ENCODE results near the gene ETV3L.
A peak's percentile ranks its signal among the peaks of the same experiment; 100 is the strongest.

Gene ETV3L

GRCh38 chr1:157099633-157100009 lies at the start of gene ETV3L:
Gene ETV3L (minus strand): TSS chr1:157099808. CDS start chr1:157099523, 285 bp downstream.
- no peak within 1 kb of the TSS for H3K4me3 ChIP-seq (ENCODE audit: low read depth, low read length)

GRCh38 chr1:157147906-157148700 lies 48.5 kb upstream of the ETV3L start:
- Histone ChIP-seq H3K9ac (ENCODE audit: low read depth, low read length) (no peak overlapping the region), H3K4me1 (ENCODE audit: control insufficient read depth, insufficient read depth, low read length) (no peaks in the 10 kb centered on the region), H3K36me3 (ENCODE audit: control insufficient read depth, insufficient read depth, low read length) (no peaks in the 10 kb centered on the region), H3K27me3 (ENCODE audit: control insufficient read depth, insufficient read depth, low read length) (peaks cover 12% of the 10 kb centered on the region), H3K9me3 (ENCODE audit: control insufficient read depth, insufficient read depth, low read length) (no peaks in the 10 kb centered on the region), H3K4me3 (ENCODE audit: low read depth, low read length) (no peak overlapping the region)

More at GRCh38 chr1:157099633-157100009, at the start of gene ETV3L:
- H3K9me3 ChIP-seq (ENCODE audit: control insufficient read depth, insufficient read depth, low read length): no peaks in the 10 kb centered on the region
- no peaks in the 10 kb centered on the region for H3K36me3 ChIP-seq (ENCODE audit: control insufficient read depth, insufficient read depth, low read length)
- H3K4me1 ChIP-seq (ENCODE audit: control insufficient read depth, insufficient read depth, low read length): peaks cover under 1% of the 10 kb centered on the region
- H3K9ac ChIP-seq (ENCODE audit: low read depth, low read length): no peak within 1 kb of the TSS
- no peaks in the 10 kb centered on the region for H3K27me3 ChIP-seq (ENCODE audit: control insufficient read depth, insufficient read depth, low read length)

GRCh38 chr1:157147037-157147436 lies 47.4 kb upstream of the ETV3L start:
- H3K4me3 ChIP-seq (ENCODE audit: low read depth, low read length): no peak overlapping the region
- no peak overlapping the region for H3K9ac ChIP-seq (ENCODE audit: low read depth, low read length)
- no peaks in the 10 kb centered on the region for H3K4me1 ChIP-seq (ENCODE audit: control insufficient read depth, insufficient read depth, low read length)
- H3K9me3 ChIP-seq (ENCODE audit: control insufficient read depth, insufficient read depth, low read length): no peaks in the 10 kb centered on the region
- H3K27me3 ChIP-seq (ENCODE audit: control insufficient read depth, insufficient read depth, low read length): peaks cover 12% of the 10 kb centered on the region
- no peaks in the 10 kb centered on the region for H3K36me3 ChIP-seq (ENCODE audit: control insufficient read depth, insufficient read depth, low read length)

- no peak overlapping the region for H3K4me3 ChIP-seq (ENCODE audit: low read depth, low read length)
- peaks cover 12% of the 10 kb centered on the region for H3K27me3 ChIP-seq (ENCODE audit: control insufficient read depth, insufficient read depth, low read length)
- H3K9ac ChIP-seq (ENCODE audit: low read depth, low read length): no peak overlapping the region
- H3K36me3 ChIP-seq (ENCODE audit: control insufficient read depth, insufficient read depth, low read length): no peaks in the 10 kb centered on the region
- no peaks in the 10 kb centered on the region for H3K4me1 ChIP-seq (ENCODE audit: control insufficient read depth, insufficient read depth, low read length)
- H3K9me3 ChIP-seq (ENCODE audit: control insufficient read depth, insufficient read depth, low read length): no peaks in the 10 kb centered on the region
These were observed 46.6 kb upstream of the ETV3L start for GRCh38 chr1:157146244-157146643.

GRCh38 chr1:157145076-157145475 lies 45.5 kb upstream of the ETV3L start:
- no peaks in the 10 kb centered on the region for H3K9me3 ChIP-seq (ENCODE audit: control insufficient read depth, insufficient read depth, low read length)
- peaks cover 12% of the 10 kb centered on the region for H3K27me3 ChIP-seq (ENCODE audit: control insufficient read depth, insufficient read depth, low read length)
- no peak overlapping the region for H3K4me3 ChIP-seq (ENCODE audit: low read depth, low read length)
- no peaks in the 10 kb centered on the region for H3K36me3 ChIP-seq (ENCODE audit: control insufficient read depth, insufficient read depth, low read length)
- no peak overlapping the region for H3K9ac ChIP-seq (ENCODE audit: low read depth, low read length)
- peaks cover 7% of the 10 kb centered on the region for H3K4me1 ChIP-seq (ENCODE audit: control insufficient read depth, insufficient read depth, low read length)

- Histone ChIP-seq H3K4me1 (ENCODE audit: control insufficient read depth, insufficient read depth, low read length) (peaks cover 13% of the 10 kb centered on the region), H3K27me3 (ENCODE audit: control insufficient read depth, insufficient read depth, low read length) (peaks cover 12% of the 10 kb centered on the region), H3K4me3 (ENCODE audit: low read depth, low read length) (no peak overlapping the region), H3K9me3 (ENCODE audit: control insufficient read depth, insufficient read depth, low read length) (no peaks in the 10 kb centered on the region), H3K36me3 (ENCODE audit: control insufficient read depth, insufficient read depth, low read length) (no peaks in the 10 kb centered on the region), H3K9ac (ENCODE audit: low read depth, low read length) (no peak overlapping the region)
These were observed 44.9 kb upstream of the ETV3L start for GRCh38 chr1:157144509-157144908.

- Histone ChIP-seq H3K4me3 (ENCODE audit: low read depth, low read length) (no peak overlapping the region), H3K36me3 (ENCODE audit: control insufficient read depth, insufficient read depth, low read length) (no peaks in the 10 kb centered on the region), H3K9me3 (ENCODE audit: control insufficient read depth, insufficient read depth, low read length) (no peaks in the 10 kb centered on the region), H3K4me1 (ENCODE audit: control insufficient read depth, insufficient read depth, low read length) (peaks cover 17% of the 10 kb centered on the region), H3K27me3 (ENCODE audit: control insufficient read depth, insufficient read depth, low read length) (peaks cover 12% of the 10 kb centered on the region), H3K9ac (ENCODE audit: low read depth, low read length) (no peak overlapping the region)
These were observed 43.3 kb upstream of the ETV3L start for GRCh38 chr1:157142765-157143423.

GRCh38 chr1:157142201-157142600 lies 42.6 kb upstream of the ETV3L start:
- no peak overlapping the region for H3K9ac ChIP-seq (ENCODE audit: low read depth, low read length)
- peaks cover 10% of the 10 kb centered on the region for H3K27me3 ChIP-seq (ENCODE audit: control insufficient read depth, insufficient read depth, low read length)
- H3K36me3 ChIP-seq (ENCODE audit: control insufficient read depth, insufficient read depth, low read length): no peaks in the 10 kb centered on the region
- H3K9me3 ChIP-seq (ENCODE audit: control insufficient read depth, insufficient read depth, low read length): no peaks in the 10 kb centered on the region
- H3K4me1 ChIP-seq (ENCODE audit: control insufficient read depth, insufficient read depth, low read length): peaks cover 17% of the 10 kb centered on the region
- H3K4me3 ChIP-seq (ENCODE audit: low read depth, low read length): no peak overlapping the region

- H3K9ac ChIP-seq (ENCODE audit: low read depth, low read length): no peak overlapping the region
- H3K4me1 ChIP-seq (ENCODE audit: control insufficient read depth, insufficient read depth, low read length): peaks cover 18% of the 10 kb centered on the region
- H3K4me3 ChIP-seq (ENCODE audit: low read depth, low read length): no peak overlapping the region
- no peaks in the 10 kb centered on the region for H3K9me3 ChIP-seq (ENCODE audit: control insufficient read depth, insufficient read depth, low read length)
- peaks cover 6% of the 10 kb centered on the region for H3K27me3 ChIP-seq (ENCODE audit: control insufficient read depth, insufficient read depth, low read length)
- H3K36me3 ChIP-seq (ENCODE audit: control insufficient read depth, insufficient read depth, low read length): no peaks in the 10 kb centered on the region
These were observed 41.7 kb upstream of the ETV3L start for GRCh38 chr1:157141212-157141855.

- H3K4me1 ChIP-seq (ENCODE audit: control insufficient read depth, insufficient read depth, low read length): peaks cover 19% of the 10 kb centered on the region
- H3K4me3 ChIP-seq (ENCODE audit: low read depth, low read length): peak overlapping the region; percentile 80
- H3K9me3 ChIP-seq (ENCODE audit: control insufficient read depth, insufficient read depth, low read length): no peaks in the 10 kb centered on the region
- peaks cover 9% of the 10 kb centered on the region for H3K36me3 ChIP-seq (ENCODE audit: control insufficient read depth, insufficient read depth, low read length)
- H3K27me3 ChIP-seq (ENCODE audit: control insufficient read depth, insufficient read depth, low read length): peaks cover 6% of the 10 kb centered on the region
- H3K9ac ChIP-seq (ENCODE audit: low read depth, low read length): no peak overlapping the region
These were observed 40.5 kb upstream of the ETV3L start for GRCh38 chr1:157140063-157140588.

- H3K27me3 ChIP-seq (ENCODE audit: control insufficient read depth, insufficient read depth, low read length): no peaks in the 10 kb centered on the region
- H3K9ac ChIP-seq (ENCODE audit: low read depth, low read length): peak overlapping the region; percentile 86
- peak overlapping the region; percentile 80 for H3K4me3 ChIP-seq (ENCODE audit: low read depth, low read length)
- no peaks in the 10 kb centered on the region for H3K9me3 ChIP-seq (ENCODE audit: control insufficient read depth, insufficient read depth, low read length)
- peaks cover 13% of the 10 kb centered on the region for H3K36me3 ChIP-seq (ENCODE audit: control insufficient read depth, insufficient read depth, low read length)
- H3K4me1 ChIP-seq (ENCODE audit: control insufficient read depth, insufficient read depth, low read length): peaks cover 19% of the 10 kb centered on the region
These were observed 39.6 kb upstream of the ETV3L start for GRCh38 chr1:157139052-157139715.

All from iPS-15b (cell line).